ENCODE results near the gene PRKCA. TPM values are rescaled to one million over a fixed set of nuclear protein-coding genes. Genes with fewer than 3 reads are reported as not detected.

PRKCA gene
- total and polyA plus RNA-seq, 2 donors (not counting 3 experiments of a cell fraction or from before 2014, with no cell fraction given): 7.5 to 34.2 TPM

DNA sequence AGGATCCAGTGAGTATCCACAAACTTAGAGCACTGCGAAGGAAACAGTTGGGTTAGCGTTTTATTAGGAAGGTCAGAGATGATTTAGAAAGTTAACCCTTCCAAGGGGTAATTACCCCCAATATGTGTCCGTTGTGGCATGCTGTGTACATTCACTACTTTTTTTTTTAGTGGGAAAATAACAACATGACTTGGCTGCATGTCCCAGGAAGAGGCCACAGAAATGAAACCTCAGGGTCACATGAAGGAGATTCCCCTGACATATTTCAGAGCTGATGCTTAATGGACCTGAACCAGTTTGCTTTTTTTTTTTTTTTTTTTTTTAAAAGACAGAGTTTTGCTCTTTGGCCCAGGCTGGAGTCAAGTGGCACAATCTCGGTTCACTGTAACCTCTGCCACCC is 167.5 kb downstream of the PRKCA start:
- H3K4me3 ChIP-seq (replicated peaks in 1 of 3; ENCODE audit: insufficient read depth in 1 of 3, low read depth in 1 of 3, low read length in 3 of 3): no peak overlapping the region
- ChIA-PET CTCF (interaction anchor here (1.1 kb wide), 1 partner anchor 14 kb away, joined by 4 read pairs; no protein-coding TSS in a partner anchor), POLR2A (interaction anchor here (0.6 kb wide), 1 partner anchor 1334 kb away, joined by 3 read pairs; no protein-coding TSS in a partner anchor)
- no peaks in the 10 kb centered on the region for H4K20me1 ChIP-seq (replicated peaks; ENCODE audit: control insufficient read depth, extremely low read depth, insufficient read depth, low read length)
- H2AFZ ChIP-seq (ENCODE audit: low read depth, low read length): no peak overlapping the region
- dilution Hi-C loops (cut with MboI; ENCODE audit: extremely low pct_ligation_motif_present, low sequenced_read_pairs) (no loop called here), intact Hi-C loops (cut with micrococcal nuclease) (no loop called here)
- H3K79me2 ChIP-seq (ENCODE audit: control insufficient read depth, insufficient read depth, low read length): no peaks in the 10 kb centered on the region
- no peak overlapping the region for H3K4me2 ChIP-seq (ENCODE audit: insufficient read depth, low read length)
- H3K9me3 ChIP-seq (replicated peaks; ENCODE audit: control insufficient read depth, insufficient read depth, low read length): no peaks in the 10 kb centered on the region
- FAIRE-seq (no peak), DNase-seq (ENCODE audit: low read depth, low spot score) (no peak)
- H3K9ac ChIP-seq (replicated peaks; ENCODE audit: extremely low read depth, insufficient read depth, low read length): no peak overlapping the region
- TF ChIP-seq CTCF (IDR thresholded peaks at IDR 0.05; ENCODE audit: extremely low read depth in 1 of 2, insufficient read depth in 1 of 2, low read depth in 1 of 2, low read length in 2 of 2): no peak
- no peak for TF ChIP-seq EZH2 (IDR thresholded peaks at IDR 0.05; ENCODE audit: borderline replicate concordance, low read depth, low read length, severe bottlenecking)
- no peak for TF ChIP-seq GATA2 (IDR thresholded peaks at IDR 0.05; ENCODE audit: insufficient read depth, insufficient read length, low read depth, low read length)
- no peak for TF ChIP-seq JUN (IDR thresholded peaks at IDR 0.05; ENCODE audit: borderline replicate concordance, insufficient read depth, insufficient read length, low read depth)
- TF ChIP-seq POLR2AphosphoS5 (IDR thresholded peaks at IDR 0.05; ENCODE audit: insufficient read depth, low read depth, low read length): no peak
- TF ChIP-seq FOS (IDR thresholded peaks at IDR 0.05; ENCODE audit: borderline replicate concordance, insufficient read depth, low read length): no peak
- BruUV-seq (replicated peaks): no TSS peak
- H3K4me1 ChIP-seq (ENCODE audit: control insufficient read depth, extremely low read depth, insufficient read depth, low read length): peaks cover 38% of the 10 kb centered on the region
- H3K9me1 ChIP-seq (replicated peaks; ENCODE audit: control insufficient read depth, extremely low read depth, insufficient read depth, low read length): no peaks in the 10 kb centered on the region
- H3K27ac ChIP-seq (ENCODE audit: insufficient read depth, low read depth, low read length): no peak overlapping the region
- H3K27me3 ChIP-seq (ENCODE audit: control insufficient read depth in 2 of 2, insufficient read depth in 2 of 2, low read length in 2 of 2): no peaks in the 10 kb centered on the region
- no peaks in the 10 kb centered on the region for H3K36me3 ChIP-seq (ENCODE audit: control insufficient read depth in 2 of 2, extremely low read depth in 1 of 2, insufficient read depth in 2 of 2, low read length in 2 of 2)

Data from endothelial cell of umbilical vein (primary cell).